HG03159 (cell line): ENCODE results near the gene SPEM3.
A peak's percentile ranks its signal among the peaks of the same experiment; 100 is the strongest.

ENCODE experiments used
- ATAC-seq: cut with Tn5 transposase; IDR thresholded peaks from one replicate; pipeline ENCODE4 v1.9.1; 2021; ENCODE audit warnings: mild to moderate bottlenecking, moderate library complexity; ENCODE audit not compliant: unreplicated experiment

SPEM3 gene

DNA sequence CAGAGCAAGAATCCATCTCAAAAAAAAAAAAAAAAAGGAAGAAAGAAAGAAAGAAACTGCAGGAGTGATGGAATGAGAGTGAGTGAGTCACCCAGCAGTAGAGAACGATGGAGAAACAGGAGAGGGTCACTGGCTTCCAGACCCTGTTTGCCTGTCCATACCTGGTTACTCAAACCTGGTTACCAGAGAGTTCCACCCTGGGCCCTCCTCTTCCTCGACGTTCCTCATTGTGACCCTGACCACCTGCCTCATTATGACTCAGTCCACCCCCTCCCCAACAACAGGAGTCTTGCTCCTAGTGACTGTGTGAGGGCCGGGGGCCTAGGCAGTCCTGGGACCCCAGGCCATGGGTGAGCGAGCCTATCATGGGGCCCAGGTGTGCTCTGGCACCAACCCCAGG is at the start of gene SPEM3:
SPEM3 (plus strand) TSS at position 301 of the 400 bp plus-strand sequence; CDS start at position 347, 46 bp downstream.
- ATAC-seq: no peak

DNA sequence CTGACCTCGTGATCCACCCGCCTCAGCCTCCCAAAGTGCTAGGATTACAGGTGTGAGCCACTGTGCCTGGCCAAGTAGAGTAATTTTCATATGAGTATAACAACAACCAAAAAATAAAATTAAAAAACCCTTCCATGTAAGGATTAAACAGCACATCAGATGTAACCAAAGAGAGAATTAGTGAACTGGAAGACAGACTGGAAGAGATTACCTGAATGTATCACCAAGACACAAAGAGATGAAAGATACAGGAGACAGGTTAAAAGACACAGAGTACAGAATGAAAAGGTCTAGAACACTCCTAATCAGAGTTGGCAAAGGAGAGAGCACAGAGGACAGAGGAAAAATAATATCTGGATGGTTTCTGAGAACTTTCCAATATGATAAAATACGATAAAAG is 49.5 kb upstream of the SPEM3 start:
- ATAC-seq: no peak

DNA sequence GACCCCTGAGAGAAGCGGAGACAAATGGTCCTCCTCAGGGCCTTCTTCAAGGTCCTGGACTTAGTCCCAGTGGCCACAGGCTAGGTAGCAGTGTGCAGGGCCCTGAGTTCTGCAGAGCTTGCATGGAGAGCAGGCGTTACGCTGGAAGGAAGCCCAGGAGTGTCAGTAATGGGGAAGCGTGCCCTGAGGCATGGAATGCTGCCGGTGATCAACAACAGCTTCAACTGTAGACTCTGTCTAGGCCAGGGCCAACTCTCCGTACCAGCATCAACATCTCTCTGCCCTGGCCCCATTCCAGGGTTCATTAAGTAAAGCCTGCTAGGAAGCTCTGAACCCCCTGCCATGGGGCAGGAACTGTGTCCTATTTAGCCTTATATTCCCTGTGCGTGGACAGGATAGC is 48.3 kb upstream of the SPEM3 start:
- ATAC-seq: no peak

DNA sequence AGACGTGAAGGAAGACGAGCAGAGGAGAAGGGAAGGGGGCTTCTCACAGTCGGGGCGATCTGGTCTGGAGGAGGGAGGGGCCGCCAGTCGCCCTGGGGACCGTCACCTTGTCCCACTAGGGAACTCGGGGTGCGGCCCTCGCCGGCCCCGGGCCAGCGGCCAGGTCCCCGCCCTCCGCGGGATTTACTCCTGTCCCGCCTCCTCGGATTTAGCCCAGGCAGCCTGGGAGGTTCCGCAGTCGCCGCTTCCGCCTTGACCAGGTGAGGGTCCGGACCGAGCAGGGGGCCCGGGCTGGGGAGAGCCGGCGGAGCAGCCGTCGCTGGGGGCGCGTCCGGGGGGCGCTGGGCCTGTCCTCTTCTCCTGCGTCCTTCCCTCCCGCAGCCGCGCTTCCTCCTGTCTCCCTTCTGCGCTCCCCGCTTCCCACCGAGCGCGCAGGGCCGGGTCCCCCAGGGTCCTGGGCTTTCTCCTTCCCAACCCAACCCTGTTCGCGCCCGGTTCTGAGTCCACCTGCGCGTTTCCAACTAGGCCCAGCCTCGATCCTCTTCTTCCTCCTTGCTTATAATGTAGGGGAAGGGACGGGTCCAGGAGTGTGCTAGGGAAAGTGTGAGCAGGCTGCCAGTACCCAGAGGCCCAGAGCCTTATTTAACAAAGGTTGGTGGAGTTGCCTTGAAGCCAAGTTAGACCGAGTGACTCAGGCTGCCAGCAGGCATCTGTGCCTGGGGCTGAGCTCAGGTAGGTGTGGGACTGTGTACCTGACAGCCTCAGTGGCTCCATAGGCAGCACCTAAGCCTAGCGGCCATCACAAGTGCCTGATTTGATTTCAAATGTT is 47.6 kb upstream of the SPEM3 start, which contains the start of gene TNK1:
TNK1 (plus strand) TSS at position 235 of the 829 bp plus-strand sequence. CDS start 1,838 bp downstream, outside the sequence.
- ATAC-seq: no peak

DNA sequence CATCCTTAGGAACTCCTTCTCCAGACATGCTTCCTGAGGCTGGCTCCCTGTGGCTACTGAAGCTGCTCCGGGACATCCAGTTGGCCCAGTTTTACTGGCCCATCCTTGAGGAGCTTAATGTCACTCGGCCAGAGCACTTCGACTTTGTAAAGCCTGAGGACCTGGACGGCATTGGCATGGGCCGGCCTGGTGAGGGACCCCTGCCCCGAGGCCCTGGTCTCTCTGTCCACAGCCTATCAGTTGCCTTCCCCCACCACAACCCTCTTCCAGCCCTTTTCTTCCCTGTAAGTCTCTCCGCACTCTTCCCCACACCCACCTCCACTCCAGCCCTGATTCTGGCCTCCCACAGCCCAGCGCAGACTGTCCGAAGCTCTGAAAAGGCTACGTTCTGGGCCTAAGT is 45.8 kb upstream of the SPEM3 start:
- no peak for ATAC-seq

DNA sequence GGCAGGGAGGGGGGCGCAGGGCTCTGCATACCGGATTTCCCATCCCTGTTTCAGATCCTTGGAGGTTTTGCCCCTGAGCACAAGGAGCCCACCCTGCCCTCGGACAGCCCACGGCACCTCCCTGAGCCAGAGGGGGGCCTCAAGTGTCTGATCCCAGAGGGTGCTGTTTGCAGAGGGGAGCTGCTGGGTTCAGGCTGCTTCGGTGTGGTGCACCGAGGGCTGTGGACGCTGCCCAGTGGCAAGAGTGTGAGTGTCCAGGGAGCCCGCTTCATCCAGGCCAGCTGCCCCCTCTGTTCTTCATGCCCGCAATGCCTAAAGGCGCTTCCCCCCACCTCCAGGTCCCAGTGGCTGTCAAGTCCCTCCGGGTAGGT is 45.3 kb upstream of the SPEM3 start:
- ATAC-seq: no peak

DNA sequence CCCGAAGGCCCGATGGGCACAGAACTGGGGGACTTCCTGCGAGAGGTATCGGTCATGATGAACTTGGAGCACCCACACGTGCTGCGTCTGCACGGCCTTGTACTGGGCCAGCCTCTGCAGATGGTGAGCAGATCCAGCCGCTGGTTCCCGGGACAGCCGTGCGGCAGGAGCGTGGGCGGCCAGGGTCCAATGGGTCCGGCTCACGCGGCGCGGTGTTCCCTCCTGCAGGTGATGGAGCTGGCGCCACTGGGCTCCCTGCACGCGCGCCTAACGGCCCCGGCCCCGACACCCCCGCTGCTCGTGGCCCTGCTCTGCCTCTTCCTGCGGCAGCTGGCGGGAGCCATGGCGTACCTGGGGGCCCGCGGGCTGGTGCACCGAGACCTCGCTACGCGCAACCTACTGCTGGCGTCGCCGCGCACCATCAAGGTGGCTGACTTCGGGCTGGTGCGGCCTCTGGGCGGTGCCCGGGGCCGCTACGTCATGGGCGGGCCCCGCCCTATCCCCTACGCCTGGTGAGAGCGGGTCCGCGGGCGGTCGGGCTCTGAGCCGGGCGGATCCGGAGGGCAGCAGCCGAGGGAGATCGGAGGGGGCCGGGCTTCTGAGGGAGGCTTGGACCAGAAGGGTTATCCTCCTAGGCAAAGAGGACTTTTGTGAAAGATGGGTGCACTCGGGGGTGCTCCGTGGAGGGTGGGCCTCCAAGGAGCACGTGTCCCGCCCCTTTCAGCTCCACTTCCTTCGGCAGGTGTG is 44.7 kb upstream of the SPEM3 start:
- ATAC-seq: peak; percentile 50

DNA sequence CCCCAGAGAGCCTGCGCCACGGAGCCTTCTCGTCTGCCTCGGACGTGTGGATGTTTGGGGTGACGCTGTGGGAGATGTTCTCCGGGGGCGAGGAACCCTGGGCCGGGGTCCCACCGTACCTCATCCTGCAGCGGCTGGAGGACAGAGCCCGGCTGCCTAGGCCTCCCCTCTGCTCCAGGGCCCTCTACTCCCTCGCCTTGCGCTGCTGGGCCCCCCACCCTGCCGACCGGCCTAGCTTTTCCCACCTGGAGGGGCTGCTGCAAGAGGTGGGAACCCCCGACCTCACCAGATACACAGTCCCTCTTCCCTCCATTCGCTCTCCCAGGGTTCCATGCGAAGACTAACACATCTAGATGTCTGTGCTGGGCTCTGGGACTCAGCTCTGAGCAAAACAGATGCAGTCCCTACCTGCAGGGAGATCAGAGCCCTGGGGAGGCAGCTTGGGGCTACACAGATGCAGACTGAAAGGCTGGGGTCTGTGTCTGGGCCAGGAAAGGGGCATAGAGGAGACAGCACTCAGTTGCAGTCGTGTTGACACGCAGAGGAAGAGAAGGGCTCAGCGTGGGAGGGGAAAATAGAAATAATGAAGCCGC is 44.1 kb upstream of the SPEM3 start:
- ATAC-seq: no peak

DNA sequence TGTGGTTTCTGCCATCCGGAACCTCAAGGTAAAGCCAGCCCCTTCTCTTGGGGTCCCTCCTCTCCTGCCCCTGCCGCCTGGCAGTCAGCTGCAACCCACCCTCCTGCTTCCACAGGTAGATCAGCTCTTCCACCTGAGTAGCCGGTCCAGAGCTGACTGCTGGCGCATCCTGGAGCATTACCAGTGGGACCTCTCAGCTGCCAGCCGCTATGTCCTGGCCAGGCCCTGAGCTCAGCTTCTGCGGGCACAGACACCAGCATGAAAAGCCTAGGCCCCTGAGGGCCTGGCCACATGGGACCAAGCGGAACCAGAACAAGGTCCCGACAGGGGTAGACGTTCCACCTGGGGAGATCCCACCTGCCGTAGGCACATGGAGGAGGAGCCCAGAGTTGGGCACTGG is 39.8 kb upstream of the SPEM3 start:
- no peak for ATAC-seq

DNA sequence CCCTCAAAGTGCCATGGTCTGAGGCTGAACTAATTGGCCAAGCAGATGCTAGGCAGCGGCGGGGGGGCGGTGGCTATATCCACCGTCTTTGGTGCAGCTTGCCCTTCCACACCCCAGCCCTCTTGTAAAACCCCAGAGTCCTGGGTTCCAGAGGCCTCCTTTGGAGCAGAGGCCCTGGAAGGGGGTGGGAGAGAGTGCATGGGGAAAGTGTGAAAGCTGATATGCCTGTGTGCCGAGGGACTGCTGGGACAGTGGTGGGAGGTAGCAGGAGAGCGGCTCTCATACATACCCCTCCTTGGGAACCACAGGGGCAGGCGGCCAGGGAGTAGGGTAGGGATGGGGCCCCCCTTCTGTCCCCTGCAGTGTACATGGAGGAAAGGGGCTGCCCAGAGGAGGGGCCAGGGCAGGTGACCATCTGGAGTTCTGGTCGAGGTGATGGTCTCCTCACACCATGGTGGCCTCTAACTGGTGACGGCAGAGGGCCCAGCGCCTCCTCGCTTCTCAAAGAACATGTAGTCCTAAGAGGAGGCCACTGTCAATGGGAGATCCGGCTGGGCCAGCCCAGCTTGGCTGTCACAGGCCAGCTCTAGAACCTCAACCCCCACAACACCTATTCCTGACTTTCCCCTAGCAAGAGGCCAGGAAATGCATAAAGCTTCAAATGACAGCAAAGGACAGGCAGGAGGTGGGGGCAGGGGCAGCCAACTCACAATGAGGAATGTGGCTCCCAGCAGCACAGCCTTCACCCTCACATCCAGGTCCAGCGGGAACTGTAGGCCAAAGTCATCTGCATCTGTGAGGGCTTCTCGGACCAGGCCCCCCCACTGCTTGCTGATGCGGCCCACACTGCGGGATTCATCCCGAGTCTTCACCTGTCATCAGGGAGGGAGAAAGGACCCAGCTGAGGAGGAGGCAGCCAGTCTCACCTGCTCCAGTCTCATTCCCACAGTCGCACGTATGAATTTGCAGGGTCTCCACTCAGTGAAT is 38.4 kb upstream of the SPEM3 start:
- ATAC-seq: no peak

DNA sequence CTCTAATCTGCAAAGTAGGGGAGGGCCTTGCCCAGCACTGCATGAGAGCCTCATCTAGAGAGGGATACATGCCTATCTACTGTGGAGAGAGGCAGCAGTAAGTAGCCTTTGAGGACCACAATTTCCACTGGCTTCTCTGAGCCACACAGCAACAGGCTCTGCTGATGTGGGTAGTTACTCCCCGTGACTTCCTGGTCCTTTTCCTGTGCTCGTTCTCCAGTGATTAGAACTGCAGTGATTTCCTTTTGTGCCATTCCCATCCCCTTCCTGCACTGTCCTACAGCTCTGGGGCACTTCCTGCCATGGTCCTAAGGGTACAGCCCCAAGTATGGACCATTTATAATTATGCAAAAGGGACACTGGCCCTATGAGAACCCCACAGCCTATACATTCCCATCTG is 37.4 kb upstream of the SPEM3 start:
- no peak for ATAC-seq

DNA sequence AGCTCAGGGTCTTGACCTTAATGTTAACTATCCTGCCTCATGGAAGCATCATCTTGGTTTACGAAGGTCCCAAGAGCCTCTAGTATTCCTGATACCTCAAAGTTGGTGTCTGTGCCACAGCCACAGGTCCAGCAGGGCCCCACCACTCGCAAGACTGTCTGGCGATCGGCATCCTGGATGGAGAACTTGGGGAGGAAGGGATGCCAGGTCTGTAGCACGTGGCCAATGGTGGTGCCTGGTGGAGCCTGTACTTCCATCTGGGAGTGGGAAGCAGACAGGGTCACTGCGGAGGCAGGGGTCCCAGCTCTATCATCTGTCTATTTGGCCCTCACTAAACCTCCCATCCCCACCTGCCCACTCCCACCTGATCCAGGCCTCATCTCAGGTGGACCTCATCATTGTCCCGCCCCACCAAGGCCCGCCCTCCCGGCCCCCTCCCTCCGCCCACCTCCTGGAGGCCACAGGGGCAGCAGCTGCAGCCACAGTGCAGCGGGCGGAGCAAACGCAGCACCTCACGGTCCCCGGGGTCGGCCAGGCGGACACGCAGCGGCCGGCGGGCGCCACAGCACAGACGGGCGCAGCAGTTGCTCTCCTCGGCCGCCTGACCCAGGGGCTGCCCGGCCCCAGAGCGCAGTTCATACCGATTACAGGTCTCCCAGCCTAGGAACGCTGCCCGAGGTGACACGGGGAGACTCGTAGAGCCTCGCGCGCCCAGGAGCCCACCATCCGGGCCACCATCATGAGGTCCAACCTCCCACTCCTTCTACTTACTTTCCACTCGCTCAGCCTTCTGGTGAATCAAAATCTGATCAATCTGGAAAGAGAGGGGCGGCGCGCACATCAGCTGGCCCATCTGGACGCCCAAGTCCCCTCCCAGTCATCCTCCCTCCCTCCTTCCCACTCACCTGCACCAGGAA is 35.7 kb upstream of the SPEM3 start:
- ATAC-seq: no peak

DNA sequence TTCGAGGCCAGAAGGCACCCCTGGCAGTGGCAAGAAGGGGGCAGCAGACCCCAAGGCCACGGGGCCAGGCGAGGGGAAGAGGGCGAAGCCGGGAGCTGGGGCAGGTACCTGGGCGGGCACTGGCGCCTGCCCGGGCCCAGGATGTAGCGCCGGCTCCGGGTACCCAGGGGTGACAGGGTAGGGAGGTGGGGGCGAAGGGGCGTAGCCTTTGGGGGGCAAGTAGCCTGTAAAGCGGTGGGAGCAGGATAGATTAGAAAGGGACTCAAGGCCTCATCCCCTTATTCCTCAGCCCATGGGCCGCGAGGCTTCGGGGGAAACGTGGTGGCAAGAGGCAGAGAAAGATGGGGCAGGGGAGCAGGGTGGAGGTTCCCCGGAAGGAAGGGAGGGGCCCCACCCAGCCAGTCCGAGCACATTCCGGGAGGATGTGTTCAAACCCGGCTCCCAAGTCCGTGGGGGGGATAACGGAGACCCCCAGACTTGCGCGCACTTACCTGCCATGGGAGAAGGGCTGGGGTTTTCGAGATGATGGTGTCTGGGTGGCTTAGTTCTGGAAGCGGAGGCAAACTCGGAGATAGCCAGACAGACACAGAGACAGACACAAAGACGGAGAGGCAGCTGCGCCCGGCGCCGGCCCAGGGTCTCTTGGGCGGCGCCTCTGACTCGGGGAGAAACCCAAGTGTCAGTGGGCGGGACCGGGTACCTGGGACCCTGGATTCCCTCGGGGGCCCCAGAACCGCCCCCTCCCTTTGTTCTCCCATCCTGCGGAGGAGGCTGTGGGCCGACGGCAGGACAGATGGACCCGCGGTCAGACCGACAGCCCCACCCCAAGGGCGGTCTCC is 34.8 kb upstream of the SPEM3 start:
- peak; percentile 36 for ATAC-seq

DNA sequence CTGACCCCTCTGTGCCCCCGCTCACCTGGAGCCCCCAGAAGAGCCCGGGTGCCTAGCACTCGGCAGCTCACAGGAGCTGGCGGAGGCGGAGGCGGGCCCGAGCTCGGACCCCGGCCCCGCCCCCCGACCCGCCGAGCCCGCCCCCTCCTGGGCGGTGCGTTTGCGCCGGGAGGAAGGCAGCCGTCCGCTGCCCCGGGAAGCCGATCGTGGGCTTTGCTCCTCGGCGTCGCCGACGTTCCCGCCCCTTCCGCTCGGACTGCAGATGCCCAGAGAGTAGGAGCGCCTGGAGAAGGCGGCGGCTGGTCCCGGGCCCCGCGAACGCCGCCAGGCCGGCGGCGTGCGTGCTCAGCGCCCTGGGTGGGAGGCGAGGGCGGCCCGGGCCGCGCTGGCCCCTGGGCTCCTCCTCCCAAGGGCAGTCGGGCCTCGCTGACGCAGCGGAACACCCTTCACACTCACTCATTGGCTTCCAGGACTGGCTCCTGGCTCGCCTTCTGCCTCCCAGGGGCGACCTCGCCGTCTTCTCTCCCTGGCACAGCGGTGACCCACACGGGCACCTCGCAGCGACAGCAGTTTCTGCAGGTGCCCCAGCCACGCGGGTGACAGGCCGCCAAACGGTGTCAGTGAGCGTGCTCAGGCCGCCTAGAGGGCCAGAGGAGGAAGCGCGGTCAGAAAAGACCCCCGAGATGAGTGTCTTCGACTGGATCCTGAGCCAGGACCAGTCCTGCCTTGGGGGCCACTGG is 34.0 kb upstream of the SPEM3 start, which contains the start of gene PLSCR3:
PLSCR3 (minus strand) TSS at position 74 of the 740 bp plus-strand sequence. CDS start 415 bp downstream, outside the sequence.
- peak; percentile 69 for ATAC-seq

DNA sequence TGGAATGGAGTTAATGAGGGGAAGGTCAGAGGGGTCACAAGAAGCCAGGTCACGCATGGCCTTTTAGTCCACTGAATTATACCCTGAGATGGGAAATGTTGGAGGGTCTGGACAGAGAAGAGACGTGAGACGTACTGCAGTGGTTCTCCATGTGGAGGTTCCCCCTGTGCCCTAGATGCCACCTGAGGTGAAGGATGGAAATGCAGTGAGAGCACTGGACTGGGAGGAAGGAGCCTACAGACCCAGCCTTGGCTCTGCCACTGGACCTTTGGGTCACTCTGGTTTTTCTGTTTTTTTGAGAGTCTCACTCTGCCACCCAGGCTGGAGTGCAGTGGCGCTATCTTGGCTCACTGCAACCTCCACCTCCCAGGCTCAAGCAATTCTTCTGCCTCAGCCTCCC is 32.5 kb upstream of the SPEM3 start:
- ATAC-seq: no peak

DNA sequence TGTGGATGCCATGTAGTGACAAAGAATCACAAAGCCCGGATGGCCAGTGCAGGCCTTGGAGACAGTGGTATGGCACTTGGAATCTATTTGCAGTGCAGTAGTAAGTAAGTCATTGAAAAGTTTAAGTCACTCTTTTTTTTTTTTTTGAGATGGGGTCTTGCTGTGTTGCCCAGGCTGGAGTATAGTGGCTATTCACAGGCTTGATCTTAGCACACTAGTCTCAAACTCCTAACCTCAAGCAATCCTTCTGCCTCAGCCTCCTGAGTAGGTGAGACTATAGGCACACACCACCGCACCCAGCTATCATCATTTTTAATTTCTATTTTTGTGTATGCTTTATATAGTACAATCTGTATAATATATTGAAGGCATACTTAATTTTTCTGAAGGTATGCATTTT is 30.0 kb upstream of the SPEM3 start:
- ATAC-seq: no peak

DNA sequence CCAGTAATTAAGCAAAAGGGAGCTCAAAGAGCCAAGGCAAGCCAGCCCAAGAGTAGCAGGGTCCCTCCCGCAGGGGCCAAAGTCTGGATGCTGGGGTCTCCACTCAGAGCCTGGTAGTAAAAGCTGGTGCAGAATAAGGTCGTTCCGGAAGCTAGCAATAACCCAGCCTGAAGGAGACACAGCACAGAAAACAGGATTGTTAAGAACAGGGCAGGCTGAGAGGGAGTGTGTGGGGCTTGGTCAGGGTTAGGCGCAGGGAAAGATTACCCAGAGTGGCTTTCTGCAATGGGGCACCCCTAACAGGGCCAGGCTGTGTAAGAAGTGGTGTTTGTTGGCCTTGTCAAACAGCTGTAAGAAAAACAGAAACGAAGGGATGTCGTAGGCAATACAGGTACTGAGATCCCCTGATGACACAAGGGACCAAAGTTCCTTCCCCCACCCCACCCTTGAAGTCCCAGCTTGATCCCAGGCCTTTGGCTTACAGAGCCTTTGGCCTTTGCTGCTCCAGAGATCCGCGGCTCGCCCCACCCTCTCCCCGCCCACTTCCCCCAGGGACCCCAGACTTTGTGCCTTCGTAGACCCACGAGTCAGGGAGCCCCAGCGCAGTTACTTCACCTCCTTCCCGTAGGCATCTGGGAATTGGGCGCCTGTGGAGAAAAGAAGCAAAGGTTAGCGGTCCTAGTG is 25.5 kb upstream of the SPEM3 start:
- no peak for ATAC-seq

DNA sequence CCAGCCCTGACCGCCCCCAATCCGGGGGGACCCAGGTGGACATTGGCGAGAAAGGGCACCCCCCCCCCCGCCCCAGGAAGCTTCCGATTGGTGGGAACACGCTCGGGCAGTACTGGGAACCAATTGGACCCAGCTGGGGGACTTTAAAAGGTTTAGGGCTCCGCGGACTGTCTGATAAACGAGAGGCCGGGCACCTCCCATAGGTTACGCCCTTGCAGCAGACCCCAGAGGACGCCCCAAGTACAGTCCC is 25.0 kb upstream of the SPEM3 start:
- no peak for ATAC-seq
